HG03108 (cell line): ENCODE data around the gene NHLRC3.
"Not testable (repeated sequence)": the region's sequence is repeated elsewhere in the genome, so short reads cannot be mapped to it uniquely, and the experiment has no call there.

Source experiments
- ATAC-seq: cut with Tn5 transposase; IDR thresholded peaks from one replicate; pipeline ENCODE4 v1.9.1; 2021; ENCODE audit warnings: moderate library complexity; ENCODE audit not compliant: unreplicated experiment

NHLRC3 gene

GRCh38 chr13:39037880-39038568 lies at the start of gene NHLRC3, which contains the start of gene PROSER1:
TSS of gene NHLRC3 (plus strand) at chr13:39038456. CDS start at chr13:39038640, 184 bp downstream.
TSS of gene PROSER1 (minus strand) at chr13:39038089. CDS start at chr13:39037242, 847 bp downstream.
- peak; percentile 79 for ATAC-seq

GRCh38 chr13:38990693-38991092 lies 47.6 kb upstream of the NHLRC3 start, which contains the start of gene STOML3:
TSS of gene STOML3 (minus strand) at chr13:38990831. CDS start at chr13:38990721, 110 bp downstream.
- no peak for ATAC-seq

DNA sequence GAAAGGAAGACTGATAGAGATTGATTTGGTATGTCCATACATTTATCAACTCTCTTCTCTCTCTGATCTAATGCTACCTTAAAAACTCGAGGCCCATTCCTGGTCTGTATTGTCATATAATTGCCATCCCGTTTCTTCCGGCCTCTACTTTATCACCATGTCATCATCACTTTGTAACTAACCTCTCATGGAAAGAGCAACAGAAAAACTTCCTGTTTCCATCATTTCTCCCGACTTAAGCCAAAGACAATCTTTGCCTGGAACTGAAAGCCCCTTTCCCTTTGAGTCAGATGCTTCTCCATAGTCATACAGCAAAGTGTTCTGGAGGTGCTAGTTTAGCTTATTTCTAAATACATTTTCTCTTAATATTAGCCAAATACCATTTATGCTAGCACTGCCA lies 44.9 kb upstream of the NHLRC3 start:
- ATAC-seq = no peak

- no peak for ATAC-seq
These were observed 39.5 kb upstream of the NHLRC3 start for GRCh38 chr13:38998739-38999138.

GRCh38 chr13:39006371-39007111 lies 31.7 kb upstream of the NHLRC3 start:
- not testable (repeated sequence) for ATAC-seq

DNA sequence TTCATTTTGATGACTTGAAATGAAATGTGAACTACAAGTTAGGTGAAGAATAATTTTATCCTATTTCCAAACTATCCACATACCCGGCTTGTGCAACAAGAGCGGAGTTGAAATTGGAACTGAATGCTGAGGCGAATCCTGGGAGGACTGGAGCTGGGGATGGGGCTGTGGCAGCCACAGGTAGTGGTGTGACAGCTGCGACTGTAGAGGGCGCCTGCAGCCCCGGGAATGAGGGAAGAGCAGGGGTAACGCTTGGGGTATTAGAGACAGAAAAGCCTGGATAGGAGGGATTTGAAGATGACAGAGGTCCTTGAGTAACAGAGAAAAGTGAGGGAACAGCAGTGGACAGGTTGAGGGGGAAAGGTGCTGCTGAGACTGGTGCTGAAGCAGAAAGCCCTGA lies 25.6 kb upstream of the NHLRC3 start:
- ATAC-seq = no peak

GRCh38 chr13:39013462-39013861 lies 24.8 kb upstream of the NHLRC3 start:
- no peak for ATAC-seq

DNA sequence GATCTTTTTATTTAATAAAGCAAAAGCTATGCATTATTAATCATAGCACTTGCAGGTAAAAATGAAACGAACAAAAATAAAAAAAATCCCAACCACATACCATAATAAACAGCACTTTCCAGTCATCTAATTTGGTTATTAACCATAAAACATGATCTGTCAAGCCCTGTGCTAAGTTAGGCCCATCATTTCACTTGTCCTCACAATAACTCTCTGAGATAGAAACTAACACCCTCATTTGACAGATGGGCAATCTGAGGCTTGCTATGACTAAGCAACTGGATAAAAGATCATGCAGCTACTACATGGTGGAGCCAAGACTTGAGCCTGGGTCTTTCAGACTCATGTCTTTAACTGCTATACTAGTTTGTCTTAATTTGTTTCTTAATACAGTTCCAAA lies 22.2 kb upstream of the NHLRC3 start:
- ATAC-seq = peak; percentile 57

DNA sequence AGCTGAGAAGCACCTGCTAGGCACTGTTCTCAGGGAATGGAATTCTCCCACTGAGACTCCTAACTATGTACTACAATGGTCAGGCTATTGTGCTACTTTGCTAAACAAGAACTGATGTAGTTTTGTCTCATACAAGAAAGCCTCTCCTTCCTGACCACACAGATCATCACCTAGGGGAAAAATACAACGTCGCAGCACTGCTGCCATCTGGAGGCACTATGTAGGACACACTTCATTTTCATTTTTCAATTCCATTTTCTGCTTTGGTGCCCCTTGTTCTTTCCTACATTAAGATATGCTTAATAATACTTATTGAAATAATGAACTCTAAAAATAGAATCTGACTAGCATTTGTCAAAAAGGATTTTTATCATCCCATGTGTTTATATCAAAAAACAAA lies 21.5 kb upstream of the NHLRC3 start:
- peak; percentile 73 for ATAC-seq

DNA sequence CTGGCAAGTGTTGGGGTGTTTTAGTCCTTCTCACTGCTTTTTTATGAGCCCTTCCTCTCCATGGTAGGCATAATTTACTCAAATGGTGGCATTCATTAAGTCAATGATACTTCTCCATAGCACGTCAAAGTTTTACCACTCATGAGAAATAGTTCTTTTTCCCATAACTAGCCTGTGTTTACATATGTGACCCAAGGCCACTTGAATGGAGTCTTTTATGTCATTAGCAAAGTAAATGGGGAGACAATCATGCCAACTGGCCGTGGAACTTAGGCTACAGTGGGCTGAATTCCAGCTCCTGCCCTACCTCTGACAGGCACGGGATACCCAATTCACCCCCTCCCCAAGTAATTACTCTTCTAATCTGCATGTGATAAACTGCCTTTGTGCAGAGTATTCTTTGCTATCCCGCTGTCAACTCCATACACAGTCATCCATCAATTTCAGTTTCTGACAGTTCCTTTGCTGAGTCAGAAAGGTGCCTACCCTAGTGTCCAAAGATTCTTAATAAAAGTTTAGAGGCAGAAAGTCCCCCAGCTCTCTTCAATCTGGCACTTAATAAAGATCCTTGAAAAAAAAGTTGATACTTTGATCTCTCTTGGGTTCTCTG lies 17.3 kb upstream of the NHLRC3 start:
- ATAC-seq = no peak

DNA sequence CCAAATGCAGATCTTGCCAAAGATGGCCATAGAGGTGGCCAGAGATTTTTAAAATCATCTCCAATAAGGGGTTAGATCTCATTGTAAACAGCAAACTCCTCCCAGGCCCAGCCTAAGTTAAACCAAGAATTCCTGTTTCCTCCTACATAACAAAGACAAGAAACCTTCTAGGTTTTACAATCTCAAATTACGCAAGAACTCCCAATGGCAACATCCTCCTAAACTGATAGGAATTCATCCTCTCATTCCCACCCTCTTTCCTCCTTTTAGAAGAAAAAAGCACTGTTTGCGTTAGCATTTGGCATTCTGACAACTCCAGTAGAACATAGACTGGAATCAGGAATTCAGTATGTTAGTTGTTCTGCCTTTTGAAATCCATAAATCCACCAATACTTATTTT lies 14.9 kb upstream of the NHLRC3 start:
- no peak for ATAC-seq

- no peak for ATAC-seq
These were observed 14.5 kb upstream of the NHLRC3 start for GRCh38 chr13:39023761-39024160.

DNA sequence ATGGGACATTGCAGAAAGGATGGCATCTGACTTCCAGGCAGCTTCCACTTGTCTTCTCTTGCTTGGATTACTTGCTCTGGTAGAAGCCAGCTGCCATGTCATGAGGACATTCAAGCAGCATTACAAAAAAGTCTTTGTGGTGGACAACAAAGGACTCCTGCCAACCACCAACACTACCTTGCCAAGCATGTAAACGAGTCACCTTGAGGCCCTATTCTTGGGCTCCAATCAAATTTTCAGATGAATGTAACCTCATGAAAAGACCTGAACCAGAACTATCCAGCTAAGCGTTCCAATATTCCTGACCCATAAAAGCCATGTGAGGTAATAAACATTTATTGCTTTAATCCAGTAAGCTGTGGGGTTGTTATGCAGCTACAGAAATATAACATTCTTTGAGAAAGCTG lies 12.8 kb upstream of the NHLRC3 start:
- no peak for ATAC-seq

- no peak for ATAC-seq
These were observed 6.1 kb upstream of the NHLRC3 start for GRCh38 chr13:39032150-39032549.

GRCh38 chr13:39034085-39034484 lies 4.2 kb upstream of the NHLRC3 start:
- no peak for ATAC-seq

- no peak for ATAC-seq
These were observed 3.1 kb upstream of the NHLRC3 start for GRCh38 chr13:39035204-39035603.

GRCh38 chr13:39035799-39036198 lies 2.5 kb upstream of the NHLRC3 start:
- ATAC-seq = no peak

- no peak for ATAC-seq
These were observed 2.0 kb upstream of the NHLRC3 start for GRCh38 chr13:39036212-39036611.

GRCh38 chr13:39037410-39037879 lies 811 bp upstream of the NHLRC3 start:
- ATAC-seq = no peak

DNA sequence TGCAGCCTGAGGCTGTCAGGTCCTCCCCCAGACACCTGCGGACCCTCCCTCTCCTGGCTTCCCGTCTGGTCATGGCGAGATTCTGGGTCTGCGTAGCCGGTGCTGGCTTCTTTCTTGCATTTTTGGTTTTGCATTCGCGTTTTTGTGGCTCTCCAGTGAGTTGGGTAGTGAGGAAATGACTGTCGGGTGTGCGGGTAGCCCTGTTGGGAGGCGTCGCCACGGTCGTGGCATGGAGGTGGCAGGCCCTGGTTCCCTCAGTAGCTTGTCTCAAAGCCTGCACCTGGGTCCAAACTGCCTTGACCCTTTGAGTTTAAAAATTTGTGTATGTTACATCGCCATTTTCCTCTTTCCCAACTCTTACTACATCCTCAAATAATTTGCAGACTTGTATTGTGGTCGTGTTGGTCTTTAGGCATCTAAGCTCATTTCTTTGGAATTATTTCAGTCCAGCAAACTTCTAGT lies 344 bp downstream of the NHLRC3 start:
- peak; percentile 10 for ATAC-seq

GRCh38 chr13:39039041-39039440 lies 785 bp downstream of the NHLRC3 start:
- ATAC-seq = no peak

DNA sequence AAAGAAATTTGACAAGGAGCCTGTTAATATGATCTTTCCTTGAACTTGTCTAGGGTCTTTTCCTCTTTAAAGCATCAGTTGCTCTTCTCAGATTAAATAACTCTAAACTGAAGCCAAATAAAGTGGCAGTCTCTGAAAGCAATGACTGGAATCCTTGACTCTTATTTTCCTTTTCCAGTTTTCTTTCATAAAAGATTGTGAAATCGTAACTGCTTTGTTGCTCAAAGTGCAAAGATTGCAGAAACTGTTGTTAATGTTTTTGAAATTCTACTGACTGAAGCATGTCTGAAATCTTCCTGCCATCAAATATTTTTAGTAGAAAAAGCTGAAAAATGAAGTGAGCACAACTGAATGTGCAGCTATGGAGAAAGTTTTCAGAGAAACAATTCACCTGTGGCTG lies 1.9 kb downstream of the NHLRC3 start:
- no peak for ATAC-seq
